GM12873 (cell line): ENCODE data around the gene TMPRSS6.

Experiments used
- CTCF ChIP-seq: IDR thresholded peaks from 2 replicates; pipeline ENCODE4 v1.5.1; 2012; ENCODE audit warnings: low read depth, mild to moderate bottlenecking, moderate library complexity, low read length, control low read depth; ENCODE audit not compliant: insufficient read depth; ENCODE audit errors: missing control alignments

Gene TMPRSS6

GRCh38 chr22:37063431-37064420, 45.8 kb downstream of the TMPRSS6 start:
- TF ChIP-seq CTCF: no peak

GRCh38 chr22:37062702-37063381, 46.7 kb downstream of the TMPRSS6 start:
- TF ChIP-seq CTCF: no peak

- TF ChIP-seq CTCF: no peak
These were observed 47.2 kb downstream of the TMPRSS6 start for GRCh38 chr22:37062376-37062675.

GRCh38 chr22:37061611-37062375, 47.7 kb downstream of the TMPRSS6 start:
- TF ChIP-seq CTCF: no peak

- TF ChIP-seq CTCF: no peak
These were observed 48.5 kb downstream of the TMPRSS6 start for GRCh38 chr22:37060801-37061610.

- no peak for TF ChIP-seq CTCF
These were observed 49.5 kb downstream of the TMPRSS6 start for GRCh38 chr22:37059876-37060449.
